ENCODE data around the gene GLRA3. TPM values are rescaled to one million over a fixed set of nuclear protein-coding genes. Genes with fewer than 3 reads are reported as not detected.

GLRA3 gene
- total and polyA plus RNA-seq, 2 donors (not counting 3 experiments of a cell fraction or from before 2014, with no cell fraction given) = not detected

DNA sequence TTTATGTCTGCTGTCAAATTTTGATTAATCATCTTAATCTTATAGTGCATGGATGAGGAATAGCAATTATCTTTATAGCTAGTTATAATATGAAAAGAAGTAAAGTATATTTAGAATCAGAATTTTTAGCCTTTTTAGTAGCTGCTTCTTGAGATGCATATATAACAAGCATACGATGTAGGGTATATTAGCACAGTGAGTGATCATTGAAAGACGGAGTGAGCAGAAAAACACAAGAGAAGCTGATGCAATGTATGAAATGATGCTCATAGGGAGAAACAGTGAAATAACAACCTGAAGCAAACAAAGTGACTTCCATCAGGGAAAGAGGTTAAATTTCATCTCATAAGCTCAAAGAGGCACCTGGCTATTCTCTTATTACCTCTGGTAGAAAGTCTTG is 77.0 kb downstream of the GLRA3 start:
- Histone ChIP-seq H3K4me3 (replicated peaks in 1 of 3; ENCODE audit: insufficient read depth in 1 of 3, low read depth in 1 of 3, low read length in 3 of 3) (no peak overlapping the region), H3K9me3 (replicated peaks; ENCODE audit: control insufficient read depth, insufficient read depth, low read length) (no peaks in the 10 kb centered on the region), H3K27ac (ENCODE audit: insufficient read depth, low read depth, low read length) (no peak overlapping the region), H3K9me1 (replicated peaks; ENCODE audit: control insufficient read depth, extremely low read depth, insufficient read depth, low read length) (no peaks in the 10 kb centered on the region), H3K27me3 (ENCODE audit: control insufficient read depth in 2 of 2, insufficient read depth in 2 of 2, low read length in 2 of 2) (no peaks in the 10 kb centered on the region), H3K9ac (replicated peaks; ENCODE audit: extremely low read depth, insufficient read depth, low read length) (no peak overlapping the region), H3K79me2 (ENCODE audit: control insufficient read depth, insufficient read depth, low read length) (no peaks in the 10 kb centered on the region), H2AFZ (ENCODE audit: low read depth, low read length) (no peak overlapping the region), H3K4me2 (ENCODE audit: insufficient read depth, low read length) (no peak overlapping the region), H3K36me3 (ENCODE audit: control insufficient read depth in 2 of 2, extremely low read depth in 1 of 2, insufficient read depth in 2 of 2, low read length in 2 of 2) (no peaks in the 10 kb centered on the region), H4K20me1 (replicated peaks; ENCODE audit: control insufficient read depth, extremely low read depth, insufficient read depth, low read length) (no peaks in the 10 kb centered on the region), H3K4me1 (ENCODE audit: control insufficient read depth, extremely low read depth, insufficient read depth, low read length) (no peaks in the 10 kb centered on the region)
- DNase-seq (ENCODE audit: low read depth, low spot score) = no peak
- intact Hi-C loops (cut with micrococcal nuclease) = no loop called here
- ChIA-PET POLR2A (no interaction called here), CTCF (no interaction called here)
- dilution Hi-C loops (cut with MboI; ENCODE audit: extremely low pct_ligation_motif_present, low sequenced_read_pairs) = no loop called here
- BruUV-seq (replicated peaks) = no TSS peak
- TF ChIP-seq POLR2AphosphoS5 (IDR thresholded peaks at IDR 0.05; ENCODE audit: insufficient read depth, low read depth, low read length) = no peak
- TF ChIP-seq POLR2A (IDR thresholded peaks at IDR 0.05; ENCODE audit: low read depth, low read length) = no peak
- TF ChIP-seq, protein P1, sequence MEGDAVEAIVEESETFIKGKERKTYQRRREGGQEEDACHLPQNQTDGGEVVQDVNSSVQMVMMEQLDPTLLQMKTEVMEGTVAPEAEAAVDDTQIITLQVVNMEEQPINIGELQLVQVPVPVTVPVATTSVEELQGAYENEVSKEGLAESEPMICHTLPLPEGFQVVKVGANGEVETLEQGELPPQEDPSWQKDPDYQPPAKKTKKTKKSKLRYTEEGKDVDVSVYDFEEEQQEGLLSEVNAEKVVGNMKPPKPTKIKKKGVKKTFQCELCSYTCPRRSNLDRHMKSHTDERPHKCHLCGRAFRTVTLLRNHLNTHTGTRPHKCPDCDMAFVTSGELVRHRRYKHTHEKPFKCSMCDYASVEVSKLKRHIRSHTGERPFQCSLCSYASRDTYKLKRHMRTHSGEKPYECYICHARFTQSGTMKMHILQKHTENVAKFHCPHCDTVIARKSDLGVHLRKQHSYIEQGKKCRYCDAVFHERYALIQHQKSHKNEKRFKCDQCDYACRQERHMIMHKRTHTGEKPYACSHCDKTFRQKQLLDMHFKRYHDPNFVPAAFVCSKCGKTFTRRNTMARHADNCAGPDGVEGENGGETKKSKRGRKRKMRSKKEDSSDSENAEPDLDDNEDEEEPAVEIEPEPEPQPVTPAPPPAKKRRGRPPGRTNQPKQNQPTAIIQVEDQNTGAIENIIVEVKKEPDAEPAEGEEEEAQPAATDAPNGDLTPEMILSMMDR (IDR thresholded peaks at IDR 0.05; ENCODE audit: extremely low read depth in 1 of 2, insufficient read depth in 1 of 2, low read depth in 1 of 2, low read length in 2 of 2) = no peak
- no peak for TF ChIP-seq GATA2 (IDR thresholded peaks at IDR 0.05; ENCODE audit: insufficient read depth, insufficient read length, low read depth, low read length)
- no peak for TF ChIP-seq MYC (IDR thresholded peaks at IDR 0.05; ENCODE audit: low read depth, low read length)
- no peak for TF ChIP-seq FOS (IDR thresholded peaks at IDR 0.05; ENCODE audit: borderline replicate concordance, insufficient read depth, low read length)
- no peak for TF ChIP-seq JUN (IDR thresholded peaks at IDR 0.05; ENCODE audit: borderline replicate concordance, insufficient read depth, insufficient read length, low read depth)
- no peak for TF ChIP-seq EZH2 (IDR thresholded peaks at IDR 0.05; ENCODE audit: borderline replicate concordance, low read depth, low read length, severe bottlenecking)
- TF ChIP-seq, protein P2, sequence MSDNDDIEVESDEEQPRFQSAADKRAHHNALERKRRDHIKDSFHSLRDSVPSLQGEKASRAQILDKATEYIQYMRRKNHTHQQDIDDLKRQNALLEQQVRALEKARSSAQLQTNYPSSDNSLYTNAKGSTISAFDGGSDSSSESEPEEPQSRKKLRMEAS (IDR thresholded peaks at IDR 0.05; ENCODE audit: insufficient read depth, insufficient read length) = no peak
- no peak for FAIRE-seq
